ENCODE results near the gene MOCS3.

Gene MOCS3

DNA sequence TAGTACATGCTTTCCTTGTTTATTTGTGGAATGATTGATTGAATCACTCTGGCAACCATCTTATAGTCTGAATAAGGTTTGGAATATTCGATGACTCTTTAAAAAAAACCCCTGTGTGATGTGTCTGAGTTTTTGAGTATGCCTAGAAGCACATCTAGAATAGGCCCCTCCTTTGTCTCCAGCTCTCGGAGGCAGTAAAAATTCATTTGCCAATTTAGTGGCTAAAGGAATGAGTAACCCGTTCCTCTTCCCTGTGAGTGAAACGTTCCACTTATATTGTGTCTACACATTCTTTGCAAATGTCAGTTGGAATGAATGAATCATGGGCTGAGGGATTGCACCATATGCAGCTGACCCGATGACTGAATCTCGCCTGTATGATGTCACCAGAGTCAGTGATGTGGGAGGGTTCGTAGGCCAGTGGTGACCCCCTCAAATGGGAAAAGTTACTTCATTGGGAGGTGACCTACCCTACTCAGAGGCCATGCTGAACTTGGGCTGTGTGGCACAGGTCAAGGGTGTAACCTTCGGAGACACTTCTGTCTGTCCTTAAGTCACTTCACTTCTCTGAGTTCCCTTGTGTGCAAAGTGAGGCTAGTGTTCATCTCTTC is 21.6 kb downstream of the MOCS3 start:
- in situ Hi-C loops (cut with MboI; ENCODE audit: low sequenced_read_pairs), result loop anchor here (10.0 to 25.0 kb wide), 2 partner anchors 335 to 632 kb away; no protein-coding TSS in a partner anchor

DNA sequence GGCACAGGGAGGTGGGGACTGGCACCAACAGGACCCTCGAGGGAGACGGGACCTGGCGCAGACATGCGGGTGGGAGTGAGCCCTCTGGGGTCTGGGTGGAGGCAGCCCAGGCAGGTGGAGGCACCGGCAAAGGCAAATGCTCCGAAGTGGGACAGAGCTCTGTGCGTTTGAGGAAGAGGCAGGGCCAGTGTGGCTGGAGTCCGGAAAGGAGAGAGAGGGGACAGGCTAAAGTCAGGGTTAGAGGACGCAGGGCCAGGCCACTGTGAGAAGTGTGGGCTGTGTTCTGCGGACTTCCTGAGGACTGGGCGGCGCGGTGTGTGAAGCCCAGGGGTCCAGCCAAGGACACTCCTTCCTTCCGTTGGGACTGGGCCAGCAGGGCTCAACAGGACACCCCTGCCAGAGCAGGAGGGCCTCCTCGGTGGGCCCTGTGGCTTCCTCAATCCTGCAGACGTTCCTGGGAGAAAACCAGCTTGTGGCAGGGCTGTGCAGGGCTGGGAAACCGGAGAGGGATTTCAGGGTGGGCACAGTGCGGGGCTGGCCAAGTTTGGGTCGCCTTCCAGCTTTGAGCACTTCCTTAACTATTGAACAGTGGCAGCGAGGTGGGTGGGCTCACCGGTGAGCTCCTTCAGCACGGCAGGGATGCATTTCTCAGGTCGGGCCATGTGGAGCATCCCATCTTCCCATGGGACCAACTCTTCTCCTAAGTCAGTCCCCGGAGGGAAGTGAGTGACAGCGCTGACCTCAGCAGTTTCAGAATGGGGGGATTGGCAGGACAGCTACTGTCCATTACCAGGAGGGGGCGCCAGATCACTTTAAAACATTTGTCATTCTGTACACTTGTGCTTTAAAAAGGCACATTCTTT is 22.5 kb downstream of the MOCS3 start:
- in situ Hi-C loops (cut with MboI; ENCODE audit: low sequenced_read_pairs), result loop anchor here (10.0 to 25.0 kb wide), 2 partner anchors 334 to 631 kb away; no protein-coding TSS in a partner anchor

DNA sequence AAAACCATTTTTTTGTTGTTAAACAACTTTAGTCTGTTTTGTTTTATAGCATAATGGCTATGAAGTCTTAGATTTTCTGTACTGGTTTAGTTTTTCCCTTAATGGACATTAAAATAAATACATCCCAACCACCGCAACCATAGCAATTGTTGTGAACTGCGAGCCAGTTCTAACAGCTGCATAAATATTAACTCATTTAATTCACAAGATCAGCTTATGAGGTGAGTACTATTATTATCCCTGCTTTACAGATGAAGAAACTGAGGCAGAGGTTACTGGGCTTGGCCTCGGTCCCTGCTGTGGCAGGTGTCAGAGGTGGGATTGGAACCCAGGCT is 23.1 kb downstream of the MOCS3 start:
- in situ Hi-C loops (cut with MboI; ENCODE audit: low sequenced_read_pairs), result loop anchor here (10.0 to 25.0 kb wide), 2 partner anchors 333 to 631 kb away; no protein-coding TSS in a partner anchor

DNA sequence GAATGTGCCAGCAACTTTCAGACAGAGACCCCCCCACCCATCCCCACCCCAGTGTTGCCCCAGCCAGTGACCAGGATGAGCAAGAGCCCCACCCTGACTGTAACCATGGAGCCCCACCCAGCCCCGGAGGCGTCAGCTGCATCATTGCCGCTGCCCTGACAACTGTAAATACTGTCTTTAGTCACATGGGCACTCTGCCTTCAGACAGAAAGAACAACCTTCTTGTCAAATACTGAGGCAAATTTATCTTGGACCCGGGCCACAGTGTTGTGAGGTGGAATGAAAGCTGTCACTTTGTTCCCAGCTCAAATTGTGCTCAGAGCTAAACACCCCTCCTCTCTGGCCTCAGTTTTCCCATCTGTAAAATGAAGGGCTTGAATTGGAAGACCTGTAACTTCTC is 23.7 kb downstream of the MOCS3 start:
- in situ Hi-C loops (cut with MboI; ENCODE audit: low sequenced_read_pairs), result loop anchor here (10.0 to 25.0 kb wide), 2 partner anchors 332 to 630 kb away; no protein-coding TSS in a partner anchor

DNA sequence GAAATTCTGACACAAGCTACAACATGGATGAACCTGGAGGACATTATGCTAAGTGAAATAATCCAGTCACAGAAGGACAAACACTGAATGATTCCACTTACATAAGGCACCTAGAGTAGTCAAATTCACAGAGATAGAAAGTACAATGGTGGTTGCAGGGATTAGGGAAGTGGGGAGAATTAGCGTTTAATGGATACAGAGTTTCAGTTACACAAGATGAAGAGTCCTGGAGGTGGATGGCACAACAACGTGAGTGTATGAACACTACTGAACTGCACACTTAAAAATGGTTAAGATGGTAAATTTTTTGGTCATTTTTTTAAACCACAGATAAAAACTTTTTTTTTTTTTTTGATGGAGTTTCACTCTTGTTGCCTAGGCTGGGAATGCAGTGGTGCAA is 24.7 kb downstream of the MOCS3 start:
- in situ Hi-C loops (cut with MboI; ENCODE audit: low sequenced_read_pairs), result loop anchor here (10.0 to 25.0 kb wide), 2 partner anchors 331 to 629 kb away; no protein-coding TSS in a partner anchor

DNA sequence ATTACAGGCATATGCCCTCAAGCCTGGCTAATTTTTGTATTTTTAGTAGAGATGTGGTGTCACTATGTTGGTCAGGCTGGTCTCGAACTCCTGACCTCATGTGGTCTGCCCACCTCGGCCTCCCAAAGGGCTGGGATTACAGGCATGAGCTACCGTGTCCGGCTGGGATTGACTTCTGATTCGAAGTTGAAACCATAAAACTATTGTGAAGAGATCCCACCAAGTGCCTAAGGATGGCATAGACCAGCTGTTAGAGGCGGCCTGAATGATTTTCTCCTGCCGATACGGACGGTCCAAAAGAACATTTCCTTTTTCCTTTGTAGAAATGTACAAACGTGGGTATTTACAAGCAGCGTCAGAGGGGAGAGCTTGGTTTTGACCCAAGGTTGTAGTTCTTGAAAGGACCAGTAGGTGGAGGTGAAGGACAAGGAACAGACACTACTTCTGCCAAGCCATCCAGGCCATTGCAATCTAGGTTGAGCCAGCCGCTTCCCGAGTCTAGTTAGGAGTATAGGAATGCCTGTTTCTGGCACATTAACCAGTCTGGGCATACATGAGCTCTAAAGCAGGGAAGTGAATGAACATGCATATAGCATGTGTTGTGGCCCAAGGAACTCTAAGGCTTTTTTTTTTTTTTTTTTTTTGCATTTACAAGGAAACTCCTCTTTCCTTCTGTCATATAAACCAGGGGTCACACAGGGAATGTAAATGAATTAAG is 29.0 kb downstream of the MOCS3 start:
- in situ Hi-C loops (cut with MboI; ENCODE audit: low sequenced_read_pairs), result loop anchor here (10.0 to 25.0 kb wide), 2 partner anchors 327 to 625 kb away; no protein-coding TSS in a partner anchor

DNA sequence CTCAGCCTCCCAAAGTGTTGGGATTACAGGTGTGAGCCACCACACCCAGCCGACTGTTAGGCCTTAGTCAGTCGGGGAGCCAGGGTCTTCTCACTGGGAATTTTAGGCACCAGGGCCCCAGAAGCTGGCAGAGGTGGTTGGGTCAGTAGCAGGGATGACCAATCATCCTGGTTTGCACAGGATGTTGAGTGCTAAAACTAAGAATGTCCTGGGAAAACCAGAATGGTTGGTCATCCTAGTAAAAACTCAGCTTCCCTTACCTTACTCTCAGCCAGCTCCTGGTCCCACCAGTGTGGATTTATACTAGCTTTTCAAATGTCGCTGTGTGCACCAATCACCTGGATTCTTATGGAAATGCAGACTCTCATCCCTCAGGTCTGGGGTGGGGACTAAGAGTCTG is 32.5 kb downstream of the MOCS3 start:
- in situ Hi-C loops (cut with MboI; ENCODE audit: low sequenced_read_pairs), result loop anchor here (25.0 kb wide), 1 partner anchor 621 kb away; no protein-coding TSS in a partner anchor

DNA sequence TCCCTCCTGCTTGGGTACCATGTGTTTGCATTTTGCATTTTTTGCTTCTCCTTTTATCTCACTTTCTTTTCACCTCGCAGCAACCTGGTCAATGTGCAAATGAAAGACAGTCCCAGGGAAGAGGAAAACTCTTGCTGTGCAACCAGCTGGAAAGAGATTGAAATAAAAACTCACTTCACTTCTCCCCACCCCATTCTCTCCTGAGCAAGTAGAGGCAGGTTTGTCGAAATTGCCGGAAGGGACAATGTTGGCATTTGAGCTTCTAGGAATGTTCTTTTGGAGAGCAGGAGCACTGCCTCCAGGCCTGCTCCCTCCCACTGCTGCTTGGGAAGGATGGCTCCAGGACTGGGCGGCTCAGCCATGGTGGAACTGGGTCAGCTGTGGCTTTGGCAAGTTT is 33.7 kb downstream of the MOCS3 start:
- in situ Hi-C loops (cut with MboI; ENCODE audit: low sequenced_read_pairs), result loop anchor here (25.0 kb wide), 1 partner anchor 620 kb away; no protein-coding TSS in a partner anchor

DNA sequence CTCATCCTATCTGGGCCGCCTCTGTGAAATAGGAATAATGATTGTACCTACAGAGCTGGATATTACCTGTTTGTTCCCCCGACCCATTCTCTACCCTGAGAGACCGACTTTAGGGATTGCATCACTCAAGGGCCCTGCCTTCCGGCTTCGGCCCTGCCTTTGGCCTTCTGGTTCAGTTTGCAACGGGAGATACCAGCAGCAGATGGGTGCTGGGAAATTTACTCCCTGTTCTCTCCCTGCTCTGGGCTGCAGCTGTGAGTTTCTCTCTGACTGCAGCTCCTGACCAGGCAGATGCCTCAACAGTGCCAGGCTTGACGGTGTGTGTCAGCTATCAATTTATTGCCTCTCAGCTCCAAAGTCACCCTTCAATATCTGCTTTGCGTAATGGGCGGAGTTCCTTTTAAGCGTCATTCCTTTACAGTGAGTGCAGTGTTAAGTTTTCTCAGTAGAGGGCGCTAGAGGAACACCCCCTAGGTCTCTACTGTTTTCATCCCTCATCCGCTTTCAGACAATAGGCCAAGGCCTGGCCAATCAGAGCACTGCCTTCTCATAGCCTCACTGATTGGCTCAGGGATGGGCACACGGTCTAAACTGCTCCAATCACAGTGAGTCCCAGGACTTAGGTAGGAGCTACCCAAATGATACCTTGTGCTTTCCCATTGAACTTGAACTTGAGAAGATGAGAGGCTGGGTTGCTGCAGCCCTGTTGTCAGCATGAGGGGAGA is 34.3 kb downstream of the MOCS3 start:
- in situ Hi-C loops (cut with MboI; ENCODE audit: low sequenced_read_pairs), result loop anchor here (25.0 kb wide), 1 partner anchor 619 kb away; no protein-coding TSS in a partner anchor

DNA sequence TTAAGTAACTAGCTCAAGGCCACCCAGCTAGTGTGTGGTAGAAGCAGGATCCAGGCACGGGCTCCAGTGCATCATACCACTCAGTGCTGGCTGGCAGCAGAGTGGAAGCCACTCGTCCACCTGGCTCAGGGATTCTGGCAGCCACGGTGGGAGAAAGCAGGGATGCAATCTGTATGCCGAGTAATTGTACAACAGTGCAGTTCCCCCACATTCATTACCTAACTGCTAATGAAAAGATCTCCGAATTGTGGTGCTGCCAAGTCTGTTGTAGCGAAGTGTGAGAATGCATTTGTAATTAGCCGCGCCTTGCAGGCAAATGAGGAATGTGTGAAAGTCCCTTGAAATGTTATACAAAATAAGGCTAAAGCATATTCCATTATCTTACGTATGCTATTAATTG is 35.3 kb downstream of the MOCS3 start:
- in situ Hi-C loops (cut with MboI; ENCODE audit: low sequenced_read_pairs), result loop anchor here (25.0 kb wide), 1 partner anchor 618 kb away; no protein-coding TSS in a partner anchor

DNA sequence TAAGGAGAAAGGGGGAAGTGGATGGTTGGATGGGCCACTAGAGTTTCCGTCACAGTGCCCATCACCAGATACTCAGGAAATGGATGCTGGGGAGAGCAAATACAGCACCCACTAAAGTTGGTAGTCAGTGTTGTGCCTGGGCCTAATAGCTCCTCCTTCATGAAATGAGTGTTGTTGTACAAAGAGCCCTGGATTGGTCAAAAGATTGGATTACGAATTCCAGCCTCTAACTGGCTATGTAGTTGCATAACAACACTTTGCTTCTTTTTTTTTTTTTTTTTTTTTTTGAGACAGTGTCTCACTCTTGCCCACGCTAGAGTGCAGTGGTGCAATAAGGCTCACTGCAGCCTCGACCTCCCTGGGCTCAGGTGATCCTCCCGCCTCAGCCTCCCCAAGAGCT is 36.9 kb downstream of the MOCS3 start:
- in situ Hi-C loops (cut with MboI; ENCODE audit: low sequenced_read_pairs), result loop anchor here (25.0 kb wide), 1 partner anchor 617 kb away; no protein-coding TSS in a partner anchor

DNA sequence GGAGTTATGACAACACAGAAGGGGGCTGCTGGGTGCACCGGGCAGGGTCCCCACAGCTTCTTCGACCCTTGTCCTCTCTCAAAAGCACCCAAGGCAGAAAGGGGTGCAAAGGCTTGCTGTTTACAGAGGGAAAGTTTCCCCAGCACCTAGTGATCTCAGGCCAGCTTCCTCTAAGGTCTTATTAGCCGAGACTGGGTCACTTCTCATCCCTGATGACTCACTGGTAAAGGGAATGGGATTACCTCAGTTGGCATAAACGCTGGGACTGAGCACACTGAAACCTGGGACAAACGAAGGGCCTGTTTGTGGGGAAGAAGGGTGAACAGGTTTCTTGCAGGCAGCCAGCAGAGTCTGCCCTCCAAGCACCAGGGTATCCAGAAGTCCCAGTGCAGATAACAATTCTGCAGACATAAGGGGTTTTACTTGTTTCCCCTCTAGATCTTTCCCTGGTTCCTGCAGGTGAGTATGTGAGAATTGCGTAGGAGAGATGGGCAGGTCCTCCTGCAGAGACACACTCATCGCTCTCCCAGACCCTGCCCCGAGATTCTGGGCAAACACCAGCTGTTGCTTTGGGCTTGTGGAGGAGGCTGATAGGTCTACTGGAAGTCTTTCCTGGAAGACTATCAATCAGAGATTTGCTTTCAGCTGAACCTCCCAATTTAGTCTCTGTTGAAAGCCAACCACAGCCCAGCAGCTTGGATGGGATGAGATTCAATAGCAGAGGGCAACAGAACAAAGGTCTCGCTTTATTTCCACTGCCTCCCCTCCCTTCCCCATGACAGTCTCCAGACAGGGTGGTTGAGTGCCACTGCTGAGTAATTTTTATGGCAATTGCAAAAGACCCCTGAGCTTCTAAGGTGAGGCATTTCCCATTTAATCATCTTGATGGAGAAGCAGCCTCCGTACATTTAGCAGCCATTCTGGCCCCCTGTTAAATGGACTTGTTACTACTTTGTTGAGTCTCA is 38.6 kb downstream of the MOCS3 start:
- in situ Hi-C loops (cut with MboI; ENCODE audit: low sequenced_read_pairs), result loop anchor here (25.0 kb wide), 1 partner anchor 615 kb away; no protein-coding TSS in a partner anchor

DNA sequence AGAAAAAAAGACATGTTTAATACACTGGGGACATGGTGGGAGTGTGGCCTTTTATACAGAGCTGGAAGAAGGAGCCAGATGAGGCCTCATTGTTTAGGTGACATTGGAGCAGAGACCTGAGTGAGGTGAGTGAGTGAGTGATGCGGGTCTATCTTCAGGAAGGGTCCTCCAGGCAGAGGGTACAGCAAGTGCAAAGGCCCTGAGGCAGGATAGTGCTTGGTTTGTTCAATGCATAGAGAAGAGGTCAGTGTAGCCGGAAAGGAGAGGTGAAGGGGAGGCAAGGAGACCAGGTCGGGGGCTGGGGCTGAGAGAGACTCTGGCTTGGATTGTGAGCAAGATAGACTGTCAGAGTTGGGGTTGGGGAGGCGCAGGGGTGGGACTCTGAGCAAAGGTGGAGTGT is 40.7 kb downstream of the MOCS3 start:
- in situ Hi-C loops (cut with MboI; ENCODE audit: low sequenced_read_pairs), result loop anchor here (25.0 kb wide), 1 partner anchor 613 kb away; no protein-coding TSS in a partner anchor

DNA sequence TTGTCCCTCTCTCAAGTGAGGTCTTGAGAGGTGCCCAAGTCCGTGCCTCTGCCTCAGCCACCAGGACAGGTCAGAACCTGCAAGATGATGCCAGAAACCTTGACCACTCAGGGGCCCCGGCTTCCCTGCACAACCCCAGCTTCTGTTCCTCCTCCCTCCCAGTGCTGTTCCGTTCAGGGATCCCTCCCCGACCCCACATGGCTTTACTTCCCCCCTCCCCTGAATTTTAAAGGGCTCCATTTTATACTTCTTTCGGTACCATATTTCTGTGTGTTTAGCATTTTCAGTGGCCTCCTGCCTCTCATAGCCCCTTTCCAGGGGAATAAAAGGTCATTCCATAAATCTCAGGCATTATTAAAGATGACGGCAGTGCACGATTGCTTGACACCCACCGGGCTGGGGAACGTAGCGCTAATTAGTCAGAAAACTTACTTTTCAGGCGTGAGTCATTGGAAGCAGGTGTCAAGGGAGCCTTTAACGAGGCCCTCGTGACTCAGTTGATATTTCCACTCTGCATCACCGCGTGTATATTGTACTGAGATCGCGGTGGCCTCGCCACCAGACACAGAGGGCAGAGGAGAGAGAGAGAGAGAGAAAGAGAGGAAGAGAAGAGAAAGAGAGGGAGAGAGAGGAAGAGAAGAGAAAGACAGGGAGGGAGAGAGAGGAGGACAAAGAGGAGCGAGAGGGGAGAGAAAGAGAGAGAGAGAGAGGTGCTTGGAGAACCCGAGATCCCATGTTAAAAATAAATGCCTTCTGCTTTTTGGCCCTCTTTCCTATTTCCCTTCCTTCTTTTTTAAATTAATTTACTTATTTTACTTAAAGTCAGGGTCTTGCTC is 43.0 kb downstream of the MOCS3 start:
- in situ Hi-C loops (cut with MboI; ENCODE audit: low sequenced_read_pairs), result no loop called here

DNA sequence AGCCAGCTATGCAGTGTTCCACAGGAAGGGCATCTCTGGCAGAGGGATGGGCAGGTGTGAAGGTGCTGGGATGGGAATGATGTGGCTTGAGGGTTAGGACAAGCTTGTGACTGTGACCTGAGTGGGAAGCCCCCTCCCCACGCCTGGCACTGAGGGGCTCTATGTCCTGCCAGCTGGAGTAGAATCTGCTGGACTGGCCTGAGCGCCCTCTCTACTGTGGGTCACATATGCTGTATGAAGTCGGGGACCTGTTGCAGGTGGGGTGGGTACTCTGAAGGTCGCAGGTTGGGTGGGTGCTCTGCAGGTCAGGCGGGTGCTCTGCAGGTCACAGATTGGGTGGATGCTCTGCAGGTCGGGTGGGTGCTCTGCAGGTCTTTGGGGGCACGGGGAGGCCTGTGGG is 44.0 kb downstream of the MOCS3 start:
- in situ Hi-C loops (cut with MboI; ENCODE audit: low sequenced_read_pairs), result no loop called here

DNA sequence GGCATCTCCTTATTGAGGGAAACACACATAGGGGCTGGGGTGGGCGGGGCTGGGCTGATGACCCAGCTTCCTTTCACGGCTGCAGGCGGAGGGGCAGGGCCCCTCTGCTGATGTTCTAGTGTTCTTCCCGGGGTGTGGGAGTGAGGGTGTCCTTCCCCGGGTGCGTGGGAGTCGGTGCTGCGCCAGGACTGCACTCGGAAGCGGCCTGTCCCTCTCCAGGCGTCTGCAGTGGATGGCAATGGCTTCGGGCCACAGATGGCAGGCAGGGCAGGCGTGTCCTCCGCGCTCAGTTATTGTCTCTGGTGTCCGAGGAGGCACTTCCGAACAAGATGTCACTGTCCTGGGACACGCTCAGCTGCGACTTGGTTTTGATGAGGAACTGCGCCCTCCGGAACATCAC is 45.1 kb downstream of the MOCS3 start:
- in situ Hi-C loops (cut with MboI; ENCODE audit: low sequenced_read_pairs), result no loop called here

DNA sequence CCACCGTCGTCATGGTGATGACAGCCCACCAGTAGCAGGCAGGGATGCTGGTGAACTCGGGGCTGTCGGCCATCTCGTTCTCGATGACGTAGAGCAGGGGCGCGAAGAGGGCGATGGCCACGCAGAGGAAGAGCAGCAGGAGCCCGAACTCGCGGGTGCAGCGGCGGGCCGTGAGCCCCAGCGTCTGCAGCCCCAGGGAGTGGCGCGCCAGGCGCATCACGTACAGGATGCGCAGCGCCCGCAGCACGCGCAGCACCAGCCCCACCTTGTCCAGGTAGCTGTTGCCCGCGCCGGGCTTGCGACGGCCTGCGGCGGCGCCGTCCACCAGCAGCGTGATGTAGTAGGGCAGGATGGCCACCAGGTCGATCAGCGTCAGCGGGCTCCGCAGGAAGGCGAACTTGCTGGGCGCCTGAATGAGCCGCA is 45.7 kb downstream of the MOCS3 start:
- in situ Hi-C loops (cut with MboI; ENCODE audit: low sequenced_read_pairs), result no loop called here

DNA sequence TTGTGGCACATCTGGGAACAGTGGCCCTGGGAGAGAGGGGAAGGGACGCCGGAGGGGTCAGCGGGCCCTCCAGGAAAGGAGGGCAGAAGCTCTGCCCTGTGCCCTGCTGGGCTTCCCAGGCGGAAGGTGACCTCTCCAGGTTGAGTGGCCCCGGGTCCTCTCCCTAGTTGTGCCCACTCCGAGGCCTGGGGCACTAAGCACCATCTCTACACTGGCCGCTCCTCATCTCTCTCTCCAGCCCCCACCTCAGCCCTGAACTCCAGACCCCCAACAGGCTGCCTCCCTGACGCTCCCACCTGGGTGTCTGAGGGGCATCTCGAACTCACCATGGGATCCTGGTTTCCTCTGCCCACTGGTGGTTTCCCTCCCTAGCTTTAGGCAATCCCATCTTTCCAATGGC is 46.2 kb downstream of the MOCS3 start:
- in situ Hi-C loops (cut with MboI; ENCODE audit: low sequenced_read_pairs), result no loop called here

All from HL-60/S4 treated with phorbol 12-myristate 13-acetate at 8.2 ng/mL for 4 days and 3 days (cell line).